Testis (tissue), 3 donors: Measurements from ENCODE around the gene PCCA. TPM values are rescaled to one million over a fixed set of nuclear protein-coding genes. Genes with fewer than 3 reads are reported as not detected.
"Not testable (repeated sequence)": the region's sequence is repeated elsewhere in the genome, so short reads cannot be mapped to it uniquely, and the experiment has no call there.

Source experiments
- DNase-seq: peaks from one replicate; pipeline ENCODE4 v3.0.0-alpha.2; 2019
- H3K27ac ChIP-seq, 2 donors: fragments of 200-600 bp; sonication (generic); one replicate each; pipeline ENCODE4 v1.5.1; 2019
- H3K27me3 ChIP-seq: fragments of 200-600 bp; sonication (generic); one replicate; pipeline ENCODE4 v1.5.1; 2019
- H3K36me3 ChIP-seq: fragments of 200-600 bp; sonication (generic); one replicate; pipeline ENCODE4 v1.5.1; 2017; ENCODE audit warnings: low read depth; ENCODE audit errors: missing control alignments
- H3K4me1 ChIP-seq: fragments of 200-600 bp; sonication (generic); one replicate; pipeline ENCODE4 v1.5.1; 2019
- H3K4me3 ChIP-seq, 2 donors: fragments of 200-600 bp; sonication (generic); one replicate each; pipeline ENCODE4 v1.5.1; 2017 to 2019
- H3K9me3 ChIP-seq: fragments of 200-600 bp; sonication (generic); one replicate; pipeline ENCODE4 v1.5.1; 2017
- CTCF ChIP-seq, 3 experiments: fragments of 450-650 bp in 2 of 3; fragments of 200-600 bp in 1 of 3; sonication (generic) in 1 of 3; IDR thresholded peaks; one replicate each; pipeline ENCODE4 v1.5.1; 2016 to 2019; ENCODE audit warnings: antibody characterized with exemption in 3 of 3, mild to moderate bottlenecking in 2 of 3, moderate library complexity in 1 of 3
- POLR2A ChIP-seq: fragments of 450-650 bp; IDR thresholded peaks from one replicate; pipeline ENCODE4 v1.6.1; 2017; ENCODE audit warnings: antibody characterized with exemption, mild to moderate bottlenecking, moderate library complexity
- WGBS, 2 donors: methylation state at CpG; one replicate each; pipeline ENCODE4 v1.1.5; 2018; 5-methylcytosine and 5-hydroxymethylcytosine counted together
- intact Hi-C: fragments of 100-400 bp; cut with DNase I; formaldehyde crosslinking; loops from one replicate; pipeline ENCODE4 v1.15.1; 2023; ENCODE audit warnings: low total_unique reads
- polyA plus RNA-seq: library from polyadenylated mRNA; stranded (reverse); fragments of 350-450 nt; fragmentation: Illumina TruSeq; extraction: RNeasy Lipid Tissue Mini Kit (QIAGEN cat#74804); gene quantifications from one replicate; pipeline ENCODE4 v1.2.3, GENCODE V29; 2014; ENCODE audit warnings: low read depth, low replicate concordance; ENCODE audit not compliant: insufficient read depth
- total RNA-seq, 2 donors: library from RNA; depleted of rRNA; stranded (reverse); fragments of >200 nt; gene quantifications; one replicate each; pipeline ENCODE4 v1.2.3, GENCODE V29; 2016

Gene PCCA
- total and polyA plus RNA-seq, 3 donors from 2014 or later: 17.9 to 56.2 (median 39.2) TPM

GRCh38 chr13:100148422-100148821 lies 59.5 kb downstream of the PCCA start:
- intact Hi-C loops: no loop called here
- Histone ChIP-seq H3K27me3 (no peaks in the 10 kb centered on the region), H3K36me3 (no peaks in the 10 kb centered on the region), H3K4me3 (no peak overlapping the region), H3K9me3 (no peaks in the 10 kb centered on the region), H3K4me1 (no peaks in the 10 kb centered on the region), H3K27ac (no peak overlapping the region)
- DNase-seq: no peak
- no peak for TF ChIP-seq POLR2A
- no peak for TF ChIP-seq CTCF (IDR thresholded peaks at IDR 0.05)
- 84 to 90% methylated on average over 4 of the region's 4 CpGs for whole genome bisulfite sequencing, 2 donors

- Histone ChIP-seq H3K27ac (no peak overlapping the region), H3K36me3 (no peaks in the 10 kb centered on the region), H3K27me3 (no peaks in the 10 kb centered on the region), H3K9me3 (no peaks in the 10 kb centered on the region), H3K4me3 (no peak overlapping the region), H3K4me1 (no peaks in the 10 kb centered on the region)
- intact Hi-C loops: no loop called here
- DNase-seq: no peak
- TF ChIP-seq CTCF (IDR thresholded peaks at IDR 0.05) (no peak), POLR2A (no peak)
- WGBS, 2 donors: 80 to 90% methylated on average over 4 of the region's 4 CpGs
These were observed 60.5 kb downstream of the PCCA start for GRCh38 chr13:100149389-100149788.

- H3K4me1 ChIP-seq, H3K4me3 ChIP-seq, H3K27ac ChIP-seq, H3K36me3 ChIP-seq, H3K9me3 ChIP-seq, H3K27me3 ChIP-seq, DNase-seq, intact Hi-C loops: not testable (repeated sequence)
- 69 to 74% methylated on average over 16 of the region's 16 CpGs for WGBS, 2 donors
These were observed 61.8 kb downstream of the PCCA start for GRCh38 chr13:100150711-100151110.

- intact Hi-C loops: no loop called here
- Histone ChIP-seq H3K27me3 (no peaks in the 10 kb centered on the region), H3K36me3 (no peaks in the 10 kb centered on the region), H3K27ac (no peak overlapping the region), H3K4me3 (no peak overlapping the region), H3K9me3 (no peaks in the 10 kb centered on the region), H3K4me1 (no peaks in the 10 kb centered on the region)
- WGBS, 2 donors: 93 to 94% methylated on average over 6 of the region's 6 CpGs
- DNase-seq: no peak
- no peak for TF ChIP-seq POLR2A
- TF ChIP-seq CTCF (IDR thresholded peaks at IDR 0.05): no peak
These were observed 66.0 kb downstream of the PCCA start for GRCh38 chr13:100154842-100155416.

- WGBS, 2 donors: 83 to 93% methylated on average over 1 of the region's 1 CpG
- no peak overlapping the region for H3K27ac ChIP-seq
- intact Hi-C loops: no loop called here
- no peaks in the 10 kb centered on the region for H3K9me3 ChIP-seq
- no peaks in the 10 kb centered on the region for H3K36me3 ChIP-seq
- TF ChIP-seq CTCF (IDR thresholded peaks at IDR 0.05): no peak
- no peak for TF ChIP-seq POLR2A
- no peak overlapping the region for H3K4me3 ChIP-seq
- no peaks in the 10 kb centered on the region for H3K27me3 ChIP-seq
- no peak for DNase-seq
- H3K4me1 ChIP-seq: no peaks in the 10 kb centered on the region
These were observed 67.9 kb downstream of the PCCA start for GRCh38 chr13:100156788-100157187.
